Measurements from ENCODE around the gene SCYGR3. TPM values are rescaled to one million over a fixed set of nuclear protein-coding genes. Genes with fewer than 3 reads are reported as not detected.

SCYGR3 gene
- polyA plus RNA-seq, 1 donor from 2014 or later, result not detected

DNA sequence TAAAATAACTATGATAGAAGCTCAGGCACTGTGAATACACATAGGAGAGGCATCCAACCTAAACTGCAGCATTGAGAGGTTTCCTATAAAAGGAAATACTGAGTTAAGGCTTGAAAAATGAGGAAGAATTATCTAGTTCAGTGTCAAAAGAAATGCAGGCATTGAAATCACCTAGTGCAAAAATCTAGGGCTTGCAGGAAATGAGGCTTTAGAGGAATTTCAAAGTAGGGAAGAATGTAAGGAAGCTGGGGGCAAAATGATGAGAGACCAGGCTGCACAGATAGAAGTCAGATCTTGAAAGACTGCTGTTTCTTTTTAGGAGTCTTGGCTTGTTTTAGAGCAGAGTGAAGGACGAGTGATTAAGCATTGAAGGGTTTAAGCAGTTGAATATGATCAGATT, 44.0 kb downstream of the SCYGR3 start:
- Histone ChIP-seq H3K27me3 (ENCODE audit: insufficient read depth, low read depth, low read length) (no peaks in the 10 kb centered on the region), H2AFZ (ENCODE audit: low read depth, low read length) (no peak overlapping the region), H3F3A (ENCODE audit: insufficient read depth, low read length, poor library complexity, severe bottlenecking) (no peaks in the 10 kb centered on the region), H4K20me1 (ENCODE audit: insufficient read depth) (no peaks in the 10 kb centered on the region), H3K4me2 (ENCODE audit: low read length) (no peak overlapping the region), H3K9me2 (ENCODE audit: insufficient read depth, low read length) (no peaks in the 10 kb centered on the region), H3K9me3 (ENCODE audit: low read length) (no peaks in the 10 kb centered on the region), H3K27ac (ENCODE audit: low read length) (no peak overlapping the region), H3K36me3 (ENCODE audit: insufficient read depth, low read length) (no peaks in the 10 kb centered on the region), H3K79me2 (replicated peaks; ENCODE audit: insufficient read depth, low read length) (no peaks in the 10 kb centered on the region), H3K9ac (ENCODE audit: low read length) (no peak overlapping the region), H3K4me3 (ENCODE audit: low read length) (no peak overlapping the region)
- no peak for TF ChIP-seq TAF1 (IDR thresholded peaks at IDR 0.05; ENCODE audit: low read depth)
- no peak for TF ChIP-seq SMC3 (conservative IDR thresholded peaks at IDR 0.05; ENCODE audit: poor library complexity)
- no peak for TF ChIP-seq EZH2 (IDR thresholded peaks at IDR 0.05; ENCODE audit: borderline replicate concordance, insufficient read depth, low read length, poor library complexity, severe bottlenecking)
- TF ChIP-seq MXI1 (conservative IDR thresholded peaks at IDR 0.05; ENCODE audit: poor library complexity, severe bottlenecking), result no peak
- no peak for TF ChIP-seq EP300 (conservative IDR thresholded peaks at IDR 0.05; ENCODE audit: poor library complexity, severe bottlenecking)
- TF ChIP-seq RAD21 (conservative IDR thresholded peaks at IDR 0.05), result no peak
- no peak for TF ChIP-seq REST (IDR thresholded peaks at IDR 0.05; ENCODE audit: borderline replicate concordance)
- no peak for TF ChIP-seq CTCF (IDR thresholded peaks at IDR 0.05; ENCODE audit: poor library complexity, severe bottlenecking)
- no peak for TF ChIP-seq POLR2AphosphoS5 (IDR thresholded peaks at IDR 0.05)

- Histone ChIP-seq H3K9me3 (ENCODE audit: low read length) (no peaks in the 10 kb centered on the region), H3K36me3 (ENCODE audit: insufficient read depth, low read length) (no peaks in the 10 kb centered on the region), H2AFZ (ENCODE audit: low read depth, low read length) (no peak overlapping the region), H3K9me2 (ENCODE audit: insufficient read depth, low read length) (no peaks in the 10 kb centered on the region), H3K27me3 (ENCODE audit: insufficient read depth, low read depth, low read length) (no peaks in the 10 kb centered on the region), H3K4me2 (ENCODE audit: low read length) (no peak overlapping the region), H3K9ac (ENCODE audit: low read length) (no peak overlapping the region), H4K20me1 (ENCODE audit: insufficient read depth) (no peaks in the 10 kb centered on the region), H3K4me3 (ENCODE audit: low read length) (no peak overlapping the region), H3K27ac (ENCODE audit: low read length) (no peak overlapping the region), H3F3A (ENCODE audit: insufficient read depth, low read length, poor library complexity, severe bottlenecking) (no peaks in the 10 kb centered on the region), H3K79me2 (replicated peaks; ENCODE audit: insufficient read depth, low read length) (no peaks in the 10 kb centered on the region)
- TF ChIP-seq CTCF (IDR thresholded peaks at IDR 0.05; ENCODE audit: poor library complexity, severe bottlenecking), result no peak
- no peak for TF ChIP-seq REST (IDR thresholded peaks at IDR 0.05; ENCODE audit: borderline replicate concordance)
- TF ChIP-seq TAF1 (IDR thresholded peaks at IDR 0.05; ENCODE audit: low read depth), result no peak
- no peak for TF ChIP-seq RAD21 (conservative IDR thresholded peaks at IDR 0.05)
- no peak for TF ChIP-seq EP300 (conservative IDR thresholded peaks at IDR 0.05; ENCODE audit: poor library complexity, severe bottlenecking)
- TF ChIP-seq POLR2AphosphoS5 (IDR thresholded peaks at IDR 0.05), result no peak
Observed at GRCh38 chr2:227568852-227569169, 45.8 kb downstream of the SCYGR3 start.
